ENCODE data around the gene BSND. TPM values are rescaled to one million over a fixed set of nuclear protein-coding genes. Genes with fewer than 3 reads are reported as not detected.

The BSND gene
- total and polyA plus RNA-seq, 7 donors: not detected

- intact Hi-C loops (cut with DNase I): no loop called here
- no peak for ATAC-seq
- 50 to 64% (median 56%) methylated on average over 4 of the region's 4 CpGs for WGBS, 3 donors
Observed at GRCh38 chr1:54968551-54968950, 30.2 kb upstream of the BSND start.

DNA sequence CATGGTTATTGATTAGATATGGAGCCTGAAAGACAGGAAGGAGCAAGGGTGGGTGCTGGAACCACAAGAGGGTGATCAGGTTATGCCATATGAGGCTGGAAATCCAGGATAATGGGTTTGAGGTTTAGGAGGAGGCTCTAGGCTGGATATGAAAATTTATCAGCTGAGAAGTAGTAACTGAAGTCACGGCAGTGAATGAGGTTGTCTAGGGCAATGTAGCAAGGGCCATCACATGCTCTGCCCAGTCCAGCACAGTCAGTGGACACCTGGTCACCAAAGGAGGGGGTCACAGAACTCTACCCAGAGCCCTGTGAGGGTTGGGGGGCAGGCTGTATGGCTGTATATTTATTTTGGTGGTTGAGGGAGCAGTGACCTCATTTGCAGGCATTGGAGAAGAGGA, 28.9 kb upstream of the BSND start:
- intact Hi-C loops (cut with DNase I): no loop called here
- Histone ChIP-seq H3K4me3 (no peak overlapping the region), H3K27me3 (ENCODE audit: insufficient read depth in 3 of 3, low read length in 2 of 3) (no peaks in the 10 kb centered on the region), H3K27ac (no peak overlapping the region), H3K9me3 (no peaks in the 10 kb centered on the region), H3K36me3 (ENCODE audit: insufficient read depth in 1 of 2, low read depth in 1 of 2) (no peaks in the 10 kb centered on the region), H3K4me1 (peaks cover 31% of the 10 kb centered on the region)
- DNase-seq: no peak
- no peak for ATAC-seq
- WGBS, 3 donors: 90 to 95% (median 91%) methylated on average over 1 of the region's 1 CpG
- TF ChIP-seq CTCF (IDR thresholded peaks at IDR 0.05): no peak

More at GRCh38 chr1:54968551-54968950, 30.2 kb upstream of the BSND start:
- Histone ChIP-seq H3K36me3 (ENCODE audit: insufficient read depth in 1 of 2, low read depth in 1 of 2) (no peaks in the 10 kb centered on the region), H3K4me1 (peaks cover 28% of the 10 kb centered on the region), H3K27me3 (ENCODE audit: insufficient read depth in 3 of 3, low read length in 2 of 3) (no peaks in the 10 kb centered on the region), H3K9me3 (no peaks in the 10 kb centered on the region), H3K4me3 (no peak overlapping the region), H3K27ac (no peak overlapping the region)
- no peak for TF ChIP-seq CTCF (IDR thresholded peaks at IDR 0.05)
- no peak for DNase-seq

GRCh38 chr1:54970901-54971300, 27.8 kb upstream of the BSND start:
- no peak for ATAC-seq
- Histone ChIP-seq H3K36me3 (ENCODE audit: insufficient read depth in 1 of 2, low read depth in 1 of 2) (no peaks in the 10 kb centered on the region), H3K4me3 (no peak overlapping the region), H3K27ac (peak overlapping the region; percentile 50), H3K4me1 (peaks cover 27% of the 10 kb centered on the region), H3K9me3 (no peaks in the 10 kb centered on the region), H3K27me3 (ENCODE audit: insufficient read depth in 3 of 3, low read length in 2 of 3) (no peaks in the 10 kb centered on the region)
- 86 to 94% (median 92%) methylated on average over 5 of the region's 5 CpGs for WGBS, 3 donors
- intact Hi-C loops (cut with DNase I): no loop called here
- no peak for DNase-seq
- no peak for TF ChIP-seq CTCF (IDR thresholded peaks at IDR 0.05)

DNA sequence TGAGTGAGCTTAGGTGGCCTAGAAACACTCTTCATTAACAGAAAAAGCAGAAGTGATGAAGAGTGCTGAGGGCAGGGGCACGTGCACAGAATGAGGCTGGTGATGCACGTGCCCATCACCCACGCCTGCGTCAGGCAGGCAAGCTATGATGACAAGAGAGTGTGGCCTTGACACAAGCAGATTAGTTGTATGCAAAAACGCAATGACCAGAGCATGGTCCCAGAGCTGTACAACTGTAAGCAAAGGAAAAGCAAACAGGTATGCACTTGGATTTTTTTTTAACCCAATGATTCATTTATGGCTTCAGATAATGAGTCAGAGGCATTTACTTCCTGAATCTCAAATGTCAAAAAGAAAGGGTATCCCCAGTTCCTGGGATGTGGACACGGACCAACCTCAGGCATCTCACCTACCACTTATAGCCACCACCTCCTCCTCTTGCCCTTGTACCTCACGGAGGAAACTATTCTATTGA, 27.4 kb upstream of the BSND start:
- Histone ChIP-seq H3K27me3 (ENCODE audit: insufficient read depth in 3 of 3, low read length in 2 of 3) (no peaks in the 10 kb centered on the region), H3K36me3 (ENCODE audit: insufficient read depth in 1 of 2, low read depth in 1 of 2) (no peaks in the 10 kb centered on the region), H3K27ac (peak overlapping the region; percentile 50), H3K4me1 (peaks cover 27% of the 10 kb centered on the region), H3K9me3 (no peaks in the 10 kb centered on the region), H3K4me3 (no peak overlapping the region)
- DNase-seq (no peak), ATAC-seq (peak; percentile 52 to 81 (median 66))
- no peak for TF ChIP-seq CTCF (IDR thresholded peaks at IDR 0.05)
- 80 to 83% (median 82%) methylated on average over 7 of the region's 7 CpGs for WGBS, 3 donors
- intact Hi-C loops (cut with DNase I): no loop called here

GRCh38 chr1:54972436-54972835, 26.3 kb upstream of the BSND start:
- Histone ChIP-seq H3K4me3 (no peak overlapping the region), H3K27me3 (ENCODE audit: insufficient read depth in 3 of 3, low read length in 2 of 3) (no peaks in the 10 kb centered on the region), H3K9me3 (no peaks in the 10 kb centered on the region), H3K36me3 (ENCODE audit: insufficient read depth in 1 of 2, low read depth in 1 of 2) (no peaks in the 10 kb centered on the region), H3K27ac (peak overlapping the region; percentile 80), H3K4me1 (peaks cover 27% of the 10 kb centered on the region)
- WGBS, 3 donors: 67 to 83% (median 68%) methylated on average over 4 of the region's 4 CpGs
- no peak for TF ChIP-seq CTCF (IDR thresholded peaks at IDR 0.05)
- ATAC-seq (no peak), DNase-seq (no peak)
- intact Hi-C loops (cut with DNase I): no loop called here
